ENCODE results near the gene CD44.

GRCh38 chr11:35133656-35134055 is 5.3 kb upstream of the CD44 start:
- TF ChIP-seq, protein P1, sequence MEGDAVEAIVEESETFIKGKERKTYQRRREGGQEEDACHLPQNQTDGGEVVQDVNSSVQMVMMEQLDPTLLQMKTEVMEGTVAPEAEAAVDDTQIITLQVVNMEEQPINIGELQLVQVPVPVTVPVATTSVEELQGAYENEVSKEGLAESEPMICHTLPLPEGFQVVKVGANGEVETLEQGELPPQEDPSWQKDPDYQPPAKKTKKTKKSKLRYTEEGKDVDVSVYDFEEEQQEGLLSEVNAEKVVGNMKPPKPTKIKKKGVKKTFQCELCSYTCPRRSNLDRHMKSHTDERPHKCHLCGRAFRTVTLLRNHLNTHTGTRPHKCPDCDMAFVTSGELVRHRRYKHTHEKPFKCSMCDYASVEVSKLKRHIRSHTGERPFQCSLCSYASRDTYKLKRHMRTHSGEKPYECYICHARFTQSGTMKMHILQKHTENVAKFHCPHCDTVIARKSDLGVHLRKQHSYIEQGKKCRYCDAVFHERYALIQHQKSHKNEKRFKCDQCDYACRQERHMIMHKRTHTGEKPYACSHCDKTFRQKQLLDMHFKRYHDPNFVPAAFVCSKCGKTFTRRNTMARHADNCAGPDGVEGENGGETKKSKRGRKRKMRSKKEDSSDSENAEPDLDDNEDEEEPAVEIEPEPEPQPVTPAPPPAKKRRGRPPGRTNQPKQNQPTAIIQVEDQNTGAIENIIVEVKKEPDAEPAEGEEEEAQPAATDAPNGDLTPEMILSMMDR (IDR thresholded peaks at IDR 0.05; ENCODE audit: insufficient read depth, low read length, poor library complexity, severe bottlenecking) = no peak
- TF ChIP-seq EZH2phosphoT487 (conservative IDR thresholded peaks at IDR 0.05; ENCODE audit: low read length) = no peak

Data from SU-DHL-6 (cell line).